MCF 10A (cell line): ENCODE results near the gene ABCA13. TPM values are rescaled to one million over a fixed set of nuclear protein-coding genes. Genes with fewer than 3 reads are reported as not detected.
A peak's percentile ranks its signal among the peaks of the same experiment; 100 is the strongest.

Source experiments
- BruUV-seq: library from RNA; stranded (reverse); fragments of 400-500 nt; replicated peaks from 2 replicates; lab custom pipeline; 2021; lab: Mats Ljungman, UMichigan
- CTCF ChIA-PET: fragments of 300-600 bp; sonication (Branson Sonifier 250); formaldehyde crosslinking; extraction: SDS; loops from one replicate; lab custom pipeline; 2021; ENCODE audit warnings: antibody characterized with exemption, inconsistent platforms; lab: Yijun Ruan, JAX
- POLR2A ChIA-PET: fragments of 300-600, 350-650 bp; sonication (Branson Sonifier 250); formaldehyde crosslinking; extraction: SDS; loops from one replicate; lab custom pipeline; 2020; ENCODE audit warnings: antibody characterized with exemption, inconsistent platforms; lab: Yijun Ruan, JAX
- DNase-seq: peaks from one replicate; pipeline ENCODE4 v3.0.0-alpha.2; 2018; ENCODE audit not compliant: unreplicated experiment
- H3K27ac Mint-ChIP-seq: one replicate; pipeline ENCODE4 v1.8.0; 2022; ENCODE audit warnings: mild to moderate bottlenecking, low read depth, mixed read lengths; ENCODE audit not compliant: unreplicated experiment
- H3K27me3 Mint-ChIP-seq: one replicate; pipeline ENCODE4 v1.8.0; 2022; ENCODE audit warnings: mixed read lengths; ENCODE audit not compliant: insufficient read depth, unreplicated experiment
- H3K36me3 Mint-ChIP-seq: one replicate; pipeline ENCODE4 v1.8.0; 2022; ENCODE audit warnings: mild to moderate bottlenecking, moderate library complexity, mixed read lengths; ENCODE audit not compliant: insufficient read depth, unreplicated experiment
- H3K4me1 Mint-ChIP-seq: one replicate; pipeline ENCODE4 v1.8.0; 2022; ENCODE audit warnings: mixed read lengths; ENCODE audit not compliant: insufficient read depth, unreplicated experiment
- H3K4me3 Mint-ChIP-seq: one replicate; pipeline ENCODE4 v1.8.0; 2022; ENCODE audit warnings: mild to moderate bottlenecking, moderate library complexity, mixed read lengths; ENCODE audit not compliant: unreplicated experiment
- H3K9me3 Mint-ChIP-seq: one replicate; pipeline ENCODE4 v1.8.0; 2022; ENCODE audit warnings: mixed read lengths; ENCODE audit not compliant: unreplicated experiment
- intact Hi-C: fragments of 100-400 bp; cut with micrococcal nuclease; formaldehyde crosslinking; loops from 2 replicates; pipeline ENCODE4 v1.14.1; 2022
- total RNA-seq: library from RNA; stranded (reverse); gene quantifications from 2 replicates; pipeline ENCODE4 v1.2.3, GENCODE V29; 2022
- TF ChIP-seq, protein P1 (sequence below): fragments of 200-600 bp; IDR thresholded peaks from one replicate; pipeline ENCODE4 v1.8.0; 2022; ENCODE audit warnings: antibody characterized with exemption, mild to moderate bottlenecking; ENCODE audit not compliant: unreplicated experiment

The ABCA13 gene
- total RNA-seq, 1 experiment from 2014 or later, result 0.30 TPM

DNA sequence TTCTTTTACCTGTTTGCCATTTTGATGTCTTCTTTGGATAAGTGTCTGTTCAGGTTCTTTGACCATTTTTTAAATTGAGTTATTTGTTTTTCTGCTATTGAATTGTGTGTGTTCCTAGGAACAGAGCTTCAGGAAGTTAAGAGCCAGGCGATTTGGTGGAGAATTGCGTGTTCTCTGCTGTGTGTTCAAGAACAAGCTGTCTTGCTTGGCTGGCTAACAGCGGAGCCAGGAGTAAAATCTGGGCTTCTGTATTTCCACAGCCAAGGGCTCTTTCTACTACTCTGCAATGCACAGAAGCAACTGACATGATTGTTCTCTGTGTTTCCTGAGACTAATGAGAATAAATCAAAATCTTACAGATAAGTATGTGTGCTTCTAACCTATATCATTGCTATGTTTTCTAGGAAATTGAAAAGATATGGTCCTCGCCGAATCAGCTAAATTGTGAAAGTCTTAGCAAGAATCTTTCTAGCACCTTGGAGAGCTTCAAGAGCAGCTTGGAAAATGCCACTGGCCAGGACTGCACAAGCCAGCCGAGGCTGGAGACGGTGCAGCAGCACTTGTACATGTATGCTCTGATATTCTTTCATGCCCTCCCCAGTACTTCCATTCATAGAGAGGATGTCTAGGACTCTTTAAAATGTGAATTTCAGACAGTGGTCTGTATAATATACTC is 124.2 kb downstream of the ABCA13 start:
- TF ChIP-seq, protein P1, sequence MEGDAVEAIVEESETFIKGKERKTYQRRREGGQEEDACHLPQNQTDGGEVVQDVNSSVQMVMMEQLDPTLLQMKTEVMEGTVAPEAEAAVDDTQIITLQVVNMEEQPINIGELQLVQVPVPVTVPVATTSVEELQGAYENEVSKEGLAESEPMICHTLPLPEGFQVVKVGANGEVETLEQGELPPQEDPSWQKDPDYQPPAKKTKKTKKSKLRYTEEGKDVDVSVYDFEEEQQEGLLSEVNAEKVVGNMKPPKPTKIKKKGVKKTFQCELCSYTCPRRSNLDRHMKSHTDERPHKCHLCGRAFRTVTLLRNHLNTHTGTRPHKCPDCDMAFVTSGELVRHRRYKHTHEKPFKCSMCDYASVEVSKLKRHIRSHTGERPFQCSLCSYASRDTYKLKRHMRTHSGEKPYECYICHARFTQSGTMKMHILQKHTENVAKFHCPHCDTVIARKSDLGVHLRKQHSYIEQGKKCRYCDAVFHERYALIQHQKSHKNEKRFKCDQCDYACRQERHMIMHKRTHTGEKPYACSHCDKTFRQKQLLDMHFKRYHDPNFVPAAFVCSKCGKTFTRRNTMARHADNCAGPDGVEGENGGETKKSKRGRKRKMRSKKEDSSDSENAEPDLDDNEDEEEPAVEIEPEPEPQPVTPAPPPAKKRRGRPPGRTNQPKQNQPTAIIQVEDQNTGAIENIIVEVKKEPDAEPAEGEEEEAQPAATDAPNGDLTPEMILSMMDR, result no peak
- no TSS peak for BruUV-seq
- intact Hi-C loops, result loop anchor here (10.0 kb wide), 2 partner anchors 131 to 351 kb away; partner anchors contain the start of gene PKD1L1
- ChIA-PET CTCF (interaction anchor here (0.7 to 1.0 kb wide), 2 partner anchors 41 to 530 kb away, joined by 3 read pairs; no protein-coding TSS in a partner anchor), POLR2A (no interaction called here)
- DNase-seq, result no peak
- H3K4me3 Mint-ChIP-seq, result no peak overlapping the region
- H3K27ac Mint-ChIP-seq, result no peak overlapping the region
- no peaks in the 10 kb centered on the region for H3K36me3 Mint-ChIP-seq
- H3K4me1 Mint-ChIP-seq, result peaks cover 12% of the 10 kb centered on the region
- H3K27me3 Mint-ChIP-seq, result peaks cover 25% of the 10 kb centered on the region
- no peaks in the 10 kb centered on the region for H3K9me3 Mint-ChIP-seq

DNA sequence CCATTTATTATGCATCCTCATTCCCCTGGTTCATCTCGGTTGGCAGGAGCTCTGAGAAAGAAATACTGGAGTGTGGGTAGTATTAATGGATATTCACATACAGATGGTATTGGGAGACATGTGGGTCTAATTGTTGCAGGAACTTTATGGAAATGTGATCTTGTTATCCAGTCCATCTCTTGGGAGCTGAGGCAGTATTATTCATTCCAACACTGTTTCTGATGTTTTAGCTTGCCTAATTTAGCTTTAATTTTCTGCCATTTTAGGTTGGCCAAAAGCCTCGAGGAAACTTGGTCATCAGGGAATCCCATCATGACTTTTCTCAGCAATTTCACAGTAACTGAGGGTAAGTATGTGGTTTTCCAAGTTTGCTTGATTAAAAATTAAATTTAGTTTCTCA is 125.7 kb downstream of the ABCA13 start:
- intact Hi-C loops, result loop anchor here (10.0 kb wide), 2 partner anchors 132 to 352 kb away; partner anchors contain the start of gene PKD1L1

GRCh38 chr7:48298779-48299178 is 127.5 kb downstream of the ABCA13 start:
- Mint-ChIP-seq H3K9me3 (no peaks in the 10 kb centered on the region), H3K27ac (no peak overlapping the region), H3K4me3 (no peak overlapping the region), H3K36me3 (no peaks in the 10 kb centered on the region), H3K4me1 (peaks cover 12% of the 10 kb centered on the region), H3K27me3 (no peaks in the 10 kb centered on the region)
- TF ChIP-seq, protein P1, result no peak
- BruUV-seq, result no TSS peak
- ChIA-PET CTCF (interaction anchor here (0.5 to 6.0 kb wide), 50 partner anchors 9 to 1906 kb away, joined by 3 to 75 read pairs (median 4); no protein-coding TSS in a partner anchor), POLR2A (no interaction called here)
- intact Hi-C loops, result loop anchor here (1.0 to 10.0 kb wide), 8 partner anchors 39 to 1554 kb away; partner anchors contain the start of gene PKD1L1
- peak; percentile 35 for DNase-seq

More for the DNA sequence above, 125.7 kb downstream of the ABCA13 start:
- no peak overlapping the region for H3K27ac Mint-ChIP-seq
- no peaks in the 10 kb centered on the region for H3K9me3 Mint-ChIP-seq
- H3K4me1 Mint-ChIP-seq, result peaks cover 12% of the 10 kb centered on the region
- no peak for DNase-seq
- no TSS peak for BruUV-seq
- peaks cover 10% of the 10 kb centered on the region for H3K27me3 Mint-ChIP-seq
- ChIA-PET CTCF (interaction anchor here (0.5 to 1.0 kb wide), 6 partner anchors 11 to 704 kb away, joined by 3 to 6 read pairs (median 3); no protein-coding TSS in a partner anchor), POLR2A (interaction anchor here (0.6 kb wide), 1 partner anchor 350 kb away, joined by 3 read pairs; no protein-coding TSS in a partner anchor)
- H3K4me3 Mint-ChIP-seq, result no peak overlapping the region
- no peaks in the 10 kb centered on the region for H3K36me3 Mint-ChIP-seq
- TF ChIP-seq, protein P1, result no peak

GRCh38 chr7:48299580-48300169 is 128.4 kb downstream of the ABCA13 start:
- no peaks in the 10 kb centered on the region for H3K27me3 Mint-ChIP-seq
- H3K9me3 Mint-ChIP-seq, result no peaks in the 10 kb centered on the region
- BruUV-seq, result no TSS peak
- peaks cover 12% of the 10 kb centered on the region for H3K4me1 Mint-ChIP-seq
- ChIA-PET POLR2A (no interaction called here), CTCF (interaction anchor here (0.6 to 6.0 kb wide), 59 partner anchors 8 to 1906 kb away, joined by 3 to 75 read pairs (median 4); no protein-coding TSS in a partner anchor)
- DNase-seq, result peak; percentile 71
- TF ChIP-seq, protein P1, result peak; percentile 76
- no peaks in the 10 kb centered on the region for H3K36me3 Mint-ChIP-seq
- intact Hi-C loops, result loop anchor here (1.0 to 10.0 kb wide), 8 partner anchors 38 to 1553 kb away; partner anchors contain the start of gene PKD1L1
- no peak overlapping the region for H3K27ac Mint-ChIP-seq
- no peak overlapping the region for H3K4me3 Mint-ChIP-seq
